Activated naive CD8-positive, alpha-beta T cell treated with anti-CD3 and anti-CD28 coated beads, Interleukin-2, amount 10 ng/mL, durations not matched to agents 7 days and 5 days (primary cell): ENCODE measurements around the gene VPS35L. TPM values are rescaled to one million over a fixed set of nuclear protein-coding genes. Genes with fewer than 3 reads are reported as not detected.

Experiments
- ATAC-seq: fragments of 150-1000 bp; cut with Tn5 transposase; one replicate; pipeline ENCODE4 v1.10.0; 2021; ENCODE audit warnings: low read depth, moderate library complexity
- POLR2A ChIA-PET: fragments of 350-600 bp; sonication (Branson Sonifier 250); formaldehyde crosslinking; loops from one replicate; lab custom pipeline; 2021; ENCODE audit warnings: antibody characterized with exemption; lab: Charles Lee
- DNase-seq: peaks from one replicate; pipeline ENCODE4 v3.0.0; 2021
- H3K27ac Mint-ChIP-seq: one replicate; pipeline ENCODE4 v1.8.0; 2022; ENCODE audit warnings: mild to moderate bottlenecking, mixed read lengths
- H3K27me3 Mint-ChIP-seq: one replicate; pipeline ENCODE4 v1.8.0; 2022; ENCODE audit warnings: mild to moderate bottlenecking, moderate library complexity, mixed read lengths
- H3K36me3 Mint-ChIP-seq: one replicate; pipeline ENCODE4 v1.8.0; 2021; ENCODE audit warnings: mild to moderate bottlenecking, mixed read lengths
- H3K4me1 Mint-ChIP-seq: one replicate; pipeline ENCODE4 v1.8.0; 2021; ENCODE audit warnings: mixed read lengths
- H3K4me3 Mint-ChIP-seq: one replicate; pipeline ENCODE4 v1.8.0; 2022; ENCODE audit warnings: mild to moderate bottlenecking, moderate library complexity, mixed read lengths
- H3K9me3 Mint-ChIP-seq: one replicate; pipeline ENCODE4 v1.8.0; 2021; ENCODE audit warnings: mixed read lengths
- total RNA-seq, 2 experiments: library from RNA; stranded (reverse); gene quantifications; one replicate each; pipeline ENCODE4 v1.2.3, GENCODE V29; 2021

VPS35L gene
- total RNA-seq, 2 experiments from 2014 or later, result 50.2 to 55.6 TPM

GRCh38 chr16:19722981-19723380, 167.5 kb downstream of the VPS35L start:
- H3K27ac Mint-ChIP-seq, result no peak overlapping the region
- H3K9me3 Mint-ChIP-seq, result no peaks in the 10 kb centered on the region
- no peaks in the 10 kb centered on the region for H3K27me3 Mint-ChIP-seq
- POLR2A ChIA-PET, result no interaction called here
- peaks cover 2% of the 10 kb centered on the region for H3K36me3 Mint-ChIP-seq
- ATAC-seq, result no peak
- peaks cover 10% of the 10 kb centered on the region for H3K4me1 Mint-ChIP-seq
- DNase-seq, result no peak
- no peak overlapping the region for H3K4me3 Mint-ChIP-seq

DNA sequence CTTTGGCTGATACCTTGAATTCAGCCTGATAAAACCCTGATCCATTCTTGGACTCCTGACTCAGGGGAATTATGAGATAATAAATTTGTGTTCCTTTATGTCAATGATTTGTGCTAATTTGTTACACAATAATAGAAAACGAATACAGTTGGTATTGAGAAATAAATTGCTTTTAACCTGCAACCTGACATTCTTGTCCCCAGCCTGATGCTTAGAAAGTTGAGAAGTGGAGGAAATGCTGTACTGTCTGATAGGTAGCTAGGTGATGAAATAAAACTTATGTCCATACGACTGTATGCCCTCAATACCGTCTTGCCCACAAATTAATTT, 173.1 kb downstream of the VPS35L start:
- Mint-ChIP-seq H3K9me3 (no peaks in the 10 kb centered on the region), H3K27ac (no peak overlapping the region), H3K27me3 (peaks cover 2% of the 10 kb centered on the region), H3K36me3 (no peaks in the 10 kb centered on the region), H3K4me1 (peaks cover 7% of the 10 kb centered on the region), H3K4me3 (no peak overlapping the region)
- DNase-seq (no peak), ATAC-seq (no peak)
- POLR2A ChIA-PET, result no interaction called here

DNA sequence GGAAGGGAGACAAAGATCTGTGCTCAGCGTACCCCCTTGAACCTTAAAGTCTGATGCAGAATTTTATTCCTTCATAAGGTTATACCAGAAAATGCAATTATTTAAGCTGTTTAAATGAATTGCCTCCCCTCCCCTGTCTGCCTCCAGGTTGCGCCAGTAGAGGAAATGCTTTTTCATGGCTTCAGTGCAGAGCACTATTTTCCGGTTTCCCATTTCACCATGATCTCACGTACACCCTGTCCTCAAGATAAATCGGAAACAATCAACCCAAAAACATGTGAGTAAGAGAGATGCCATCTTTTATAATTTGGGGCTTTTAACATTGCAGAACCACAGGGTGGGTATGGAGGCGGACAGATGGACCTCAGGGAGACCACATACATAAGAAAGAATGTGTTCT, 178.0 kb downstream of the VPS35L start:
- DNase-seq (no peak), ATAC-seq (no peak)
- POLR2A ChIA-PET, result interaction anchor here (0.6 kb wide), 1 partner anchor 181 kb away, joined by 3 read pairs; no protein-coding TSS in a partner anchor
- Mint-ChIP-seq H3K4me3 (no peak overlapping the region), H3K36me3 (no peaks in the 10 kb centered on the region), H3K27ac (no peak overlapping the region), H3K27me3 (peaks cover 2% of the 10 kb centered on the region), H3K9me3 (no peaks in the 10 kb centered on the region), H3K4me1 (no peaks in the 10 kb centered on the region)

GRCh38 chr16:19735074-19735867, 179.8 kb downstream of the VPS35L start:
- Mint-ChIP-seq H3K27ac (no peak overlapping the region), H3K36me3 (no peaks in the 10 kb centered on the region), H3K4me3 (no peak overlapping the region), H3K9me3 (no peaks in the 10 kb centered on the region), H3K27me3 (no peaks in the 10 kb centered on the region), H3K4me1 (no peaks in the 10 kb centered on the region)
- POLR2A ChIA-PET, result no interaction called here
- no peak for DNase-seq
- no peak for ATAC-seq

GRCh38 chr16:19737306-19738038, 182.0 kb downstream of the VPS35L start:
- Mint-ChIP-seq H3K36me3 (no peaks in the 10 kb centered on the region), H3K27ac (no peak overlapping the region), H3K9me3 (no peaks in the 10 kb centered on the region), H3K4me3 (no peak overlapping the region), H3K4me1 (no peaks in the 10 kb centered on the region), H3K27me3 (no peaks in the 10 kb centered on the region)
- POLR2A ChIA-PET, result no interaction called here
- no peak for DNase-seq
- no peak for ATAC-seq

DNA sequence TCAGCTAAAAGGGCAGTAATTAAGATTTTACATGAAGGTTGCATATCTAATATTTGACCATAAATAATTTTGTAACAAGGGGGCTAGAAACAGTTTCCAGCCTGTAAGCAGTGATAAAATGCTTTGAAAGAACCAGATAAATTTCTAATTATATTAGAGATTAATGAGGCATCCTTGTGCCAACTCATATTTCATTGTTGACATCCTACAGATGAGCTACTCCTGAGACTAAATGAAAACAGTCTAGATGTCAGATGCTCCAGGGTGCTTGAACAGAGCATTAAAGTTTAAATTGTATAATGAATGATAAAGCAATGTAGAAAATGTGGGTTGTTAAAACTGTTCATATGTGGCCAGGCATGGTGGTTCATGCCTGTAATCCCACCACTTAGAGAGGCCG, 185.9 kb downstream of the VPS35L start:
- POLR2A ChIA-PET, result no interaction called here
- no peaks in the 10 kb centered on the region for H3K4me1 Mint-ChIP-seq
- H3K27me3 Mint-ChIP-seq, result no peaks in the 10 kb centered on the region
- no peak overlapping the region for H3K27ac Mint-ChIP-seq
- H3K4me3 Mint-ChIP-seq, result no peak overlapping the region
- ATAC-seq (no peak), DNase-seq (no peak)
- H3K36me3 Mint-ChIP-seq, result no peaks in the 10 kb centered on the region
- H3K9me3 Mint-ChIP-seq, result no peaks in the 10 kb centered on the region

GRCh38 chr16:19743816-19744159, 188.3 kb downstream of the VPS35L start:
- no peaks in the 10 kb centered on the region for H3K36me3 Mint-ChIP-seq
- no peak overlapping the region for H3K4me3 Mint-ChIP-seq
- no peak overlapping the region for H3K27ac Mint-ChIP-seq
- DNase-seq, result no peak
- no peaks in the 10 kb centered on the region for H3K27me3 Mint-ChIP-seq
- ATAC-seq, result no peak
- POLR2A ChIA-PET, result no interaction called here
- no peaks in the 10 kb centered on the region for H3K9me3 Mint-ChIP-seq
- no peaks in the 10 kb centered on the region for H3K4me1 Mint-ChIP-seq

DNA sequence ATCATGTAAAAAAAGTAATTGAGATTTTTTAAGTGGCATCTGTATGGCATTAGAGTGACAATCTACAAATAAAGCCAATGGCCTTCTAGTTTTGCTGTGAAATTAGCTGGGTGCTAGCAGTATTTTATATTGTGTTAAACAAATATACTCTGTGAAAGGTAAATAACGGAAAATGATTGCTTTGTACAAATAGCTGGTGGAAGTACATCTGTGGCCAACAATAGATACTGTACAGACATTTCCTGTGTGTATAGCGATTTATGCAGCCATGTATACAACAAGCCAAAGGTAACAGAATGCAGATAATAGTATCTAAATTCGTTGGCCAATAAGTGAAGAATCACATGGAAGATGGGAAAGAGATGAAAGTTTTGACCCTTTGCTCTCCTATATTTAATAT, 189.2 kb downstream of the VPS35L start:
- H3K27me3 Mint-ChIP-seq, result no peaks in the 10 kb centered on the region
- no peak overlapping the region for H3K4me3 Mint-ChIP-seq
- POLR2A ChIA-PET, result no interaction called here
- H3K4me1 Mint-ChIP-seq, result no peaks in the 10 kb centered on the region
- no peak overlapping the region for H3K27ac Mint-ChIP-seq
- no peaks in the 10 kb centered on the region for H3K36me3 Mint-ChIP-seq
- H3K9me3 Mint-ChIP-seq, result no peaks in the 10 kb centered on the region
- no peak for ATAC-seq
- no peak for DNase-seq

GRCh38 chr16:19745286-19746010, 189.9 kb downstream of the VPS35L start:
- ATAC-seq (no peak), DNase-seq (no peak)
- Mint-ChIP-seq H3K36me3 (no peaks in the 10 kb centered on the region), H3K27me3 (no peaks in the 10 kb centered on the region), H3K9me3 (no peaks in the 10 kb centered on the region), H3K4me1 (no peaks in the 10 kb centered on the region), H3K4me3 (no peak overlapping the region), H3K27ac (no peak overlapping the region)
- POLR2A ChIA-PET, result no interaction called here

GRCh38 chr16:19746561-19746960, 191.1 kb downstream of the VPS35L start:
- POLR2A ChIA-PET, result no interaction called here
- DNase-seq (no peak), ATAC-seq (no peak)
- H3K36me3 Mint-ChIP-seq, result no peaks in the 10 kb centered on the region
- no peak overlapping the region for H3K27ac Mint-ChIP-seq
- no peaks in the 10 kb centered on the region for H3K4me1 Mint-ChIP-seq
- no peaks in the 10 kb centered on the region for H3K9me3 Mint-ChIP-seq
- H3K27me3 Mint-ChIP-seq, result no peaks in the 10 kb centered on the region
- no peak overlapping the region for H3K4me3 Mint-ChIP-seq

DNA sequence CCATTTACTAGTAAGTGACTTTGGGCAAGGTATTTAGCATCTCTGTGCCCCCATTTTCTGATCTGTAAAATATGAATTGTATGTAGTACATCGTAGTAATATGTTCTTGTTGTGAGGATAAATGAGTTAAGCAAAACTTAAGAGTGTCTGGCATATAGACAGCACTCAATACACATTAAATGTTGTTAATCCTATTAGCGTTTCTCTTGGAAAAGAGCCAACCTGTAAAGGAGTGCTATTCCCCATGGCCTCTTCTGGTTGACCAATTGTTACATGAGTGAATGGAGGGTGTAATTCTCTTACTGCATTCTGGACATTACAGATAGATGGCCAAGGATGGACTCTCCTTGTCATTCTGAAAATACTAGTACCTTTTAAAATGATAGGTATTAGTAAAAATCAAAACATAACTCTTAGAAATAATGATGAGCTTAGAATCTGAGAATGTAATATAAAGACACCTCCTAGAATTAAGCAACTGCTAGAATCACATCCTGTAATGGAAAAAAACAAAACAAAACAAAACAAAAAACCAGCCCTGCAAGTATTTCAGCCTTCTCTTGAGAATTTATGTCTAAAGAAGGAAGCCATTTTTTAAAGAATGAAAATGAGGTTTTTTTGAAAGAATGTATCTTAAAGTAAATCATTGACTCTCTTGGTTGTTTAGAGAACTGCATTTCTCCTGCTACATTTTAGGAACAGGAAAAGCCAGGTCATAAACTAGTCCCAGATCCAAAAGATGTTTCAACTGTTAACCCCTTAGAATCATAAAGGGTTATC, 193.1 kb downstream of the VPS35L start:
- Mint-ChIP-seq H3K9me3 (no peaks in the 10 kb centered on the region), H3K27me3 (no peaks in the 10 kb centered on the region), H3K27ac (no peak overlapping the region), H3K4me3 (no peak overlapping the region), H3K4me1 (no peaks in the 10 kb centered on the region), H3K36me3 (no peaks in the 10 kb centered on the region)
- POLR2A ChIA-PET, result interaction anchor here (0.5 kb wide), 1 partner anchor 12 kb away, joined by 3 read pairs; no protein-coding TSS in a partner anchor
- ATAC-seq (no peak), DNase-seq (no peak)

DNA sequence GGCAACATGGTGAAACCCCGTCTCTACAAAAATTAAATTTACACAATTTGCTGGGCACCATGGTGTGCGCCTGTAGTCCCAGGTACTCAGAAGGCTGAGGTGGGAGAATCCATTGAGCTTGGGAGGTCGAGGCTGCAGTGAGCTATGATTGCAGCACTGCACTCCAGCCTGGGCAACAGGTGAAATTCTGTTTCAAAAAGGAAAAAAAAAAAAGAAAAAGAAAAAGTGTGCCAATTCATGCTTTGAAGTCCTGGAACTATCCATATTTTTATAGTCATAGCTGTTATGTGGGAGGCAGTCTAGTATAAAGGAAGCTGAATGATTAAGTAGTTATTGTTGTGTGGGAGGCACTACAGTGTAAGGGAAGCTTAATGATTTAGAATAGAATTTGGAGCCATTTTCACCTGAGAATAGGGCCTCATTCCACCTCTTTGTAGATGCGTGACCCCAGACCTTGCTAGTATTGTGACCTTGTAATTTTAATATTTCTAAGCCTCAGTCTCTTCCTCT, 194.1 kb downstream of the VPS35L start:
- H3K36me3 Mint-ChIP-seq, result no peaks in the 10 kb centered on the region
- no peak overlapping the region for H3K27ac Mint-ChIP-seq
- ATAC-seq, result no peak
- H3K9me3 Mint-ChIP-seq, result no peaks in the 10 kb centered on the region
- H3K27me3 Mint-ChIP-seq, result no peaks in the 10 kb centered on the region
- DNase-seq, result no peak
- POLR2A ChIA-PET, result no interaction called here
- no peak overlapping the region for H3K4me3 Mint-ChIP-seq
- no peaks in the 10 kb centered on the region for H3K4me1 Mint-ChIP-seq
